ENCODE data around the gene SLC47A2.

GRCh38 chr17:19760746-19761145, 44.4 kb upstream of the SLC47A2 start:
- no peak for TF ChIP-seq CTCF (optimal IDR thresholded peaks at IDR 0.05 in 1 of 3, IDR thresholded peaks at IDR 0.05 in 1 of 3, conservative IDR thresholded peaks at IDR 0.05 in 1 of 3; ENCODE audit: extremely low read depth in 1 of 3, insufficient read depth in 2 of 3, low read length in 3 of 3)
- no peak for TF ChIP-seq EZH2 (IDR thresholded peaks at IDR 0.05; ENCODE audit: low read length)
